LoVo (cell line): ENCODE measurements around the gene SYT12.

Experiments used
- DNase-seq: peaks from one replicate; pipeline ENCODE4 v3.0.0-alpha.2; 2016; ENCODE audit warnings: low spot score

Gene SYT12

GRCh38 chr11:67055812-67056211 is 32.9 kb downstream of the SYT12 start:
- DNase-seq, result peak; percentile 24

GRCh38 chr11:67056267-67057204 is 33.6 kb downstream of the SYT12 start, which contains the start of gene RHOD:
TSS of gene RHOD (plus strand) at chr11:67056847. CDS start at chr11:67056903, 56 bp downstream.
- DNase-seq, result peak; percentile 67

- DNase-seq, result no peak
These were observed 34.3 kb downstream of the SYT12 start for GRCh38 chr11:67057205-67057672.

GRCh38 chr11:67058506-67058905 is 35.6 kb downstream of the SYT12 start:
- no peak for DNase-seq

GRCh38 chr11:67059671-67060070 is 36.7 kb downstream of the SYT12 start:
- no peak for DNase-seq

- no peak for DNase-seq
These were observed 37.2 kb downstream of the SYT12 start for GRCh38 chr11:67060111-67060522.

- peak; percentile 57 for DNase-seq
These were observed 39.8 kb downstream of the SYT12 start for GRCh38 chr11:67062526-67063373.

GRCh38 chr11:67066333-67066709 is 43.4 kb downstream of the SYT12 start:
- DNase-seq, result no peak

GRCh38 chr11:67071420-67072284 is 48.7 kb downstream of the SYT12 start:
- peak; percentile 11 for DNase-seq

- no peak for DNase-seq
These were observed 49.4 kb downstream of the SYT12 start for GRCh38 chr11:67072295-67072694.

GRCh38 chr11:67073908-67074307 is 51.0 kb downstream of the SYT12 start:
- DNase-seq, result no peak

GRCh38 chr11:67076202-67076601 is 53.3 kb downstream of the SYT12 start:
- no peak for DNase-seq

- no peak for DNase-seq
These were observed 56.3 kb downstream of the SYT12 start for GRCh38 chr11:67079065-67079705.

- DNase-seq, result peak; percentile 36
These were observed 59.3 kb downstream of the SYT12 start for GRCh38 chr11:67082071-67082791.

- no peak for DNase-seq
These were observed 60.9 kb downstream of the SYT12 start for GRCh38 chr11:67083786-67084366.

GRCh38 chr11:67085617-67086016 is 62.7 kb downstream of the SYT12 start:
- DNase-seq, result no peak

- DNase-seq, result no peak
These were observed 67.8 kb downstream of the SYT12 start for GRCh38 chr11:67090717-67091116.

GRCh38 chr11:67095214-67095507 is 72.2 kb downstream of the SYT12 start:
- DNase-seq, result no peak

GRCh38 chr11:67098799-67099429 is 76.0 kb downstream of the SYT12 start:
- DNase-seq, result no peak

GRCh38 chr11:67099831-67100324 is 76.9 kb downstream of the SYT12 start:
- DNase-seq, result no peak
